Adrenal gland (tissue), 12 donors: ENCODE results near the gene CTDSP1. TPM values are rescaled to one million over a fixed set of nuclear protein-coding genes. Genes with fewer than 3 reads are reported as not detected.

ENCODE experiments used
- DNase-seq, 7 donors: peaks; one replicate each; pipeline ENCODE4 v3.0.0-alpha.2; 2019 to 2020
- H3K27ac ChIP-seq, 5 donors: fragments of 200-600 bp; sonication (generic) in 4 of 5; 1 replicate in 3 of 5; 2 replicates in 2 of 5; pipeline versions ENCODE4 v1.5.1 to v1.8.0; 2016 to 2020; ENCODE audit warnings: mild to moderate bottlenecking in 1 of 5
- H3K27me3 ChIP-seq: fragments of 200-600 bp; 2 replicates; pipeline ENCODE4 v1.8.0; 2021
- H3K36me3 ChIP-seq, 2 donors: fragments of 200-600 bp; replicated peaks in 1 of 2; 1 replicate in 1 of 2; 2 replicates in 1 of 2; pipeline versions ENCODE4 v1.5.1 to v1.8.0; 2018 to 2022
- H3K4me1 ChIP-seq, 2 donors: fragments of 200-600 bp; replicated peaks in 1 of 2; 1 replicate in 1 of 2; 2 replicates in 1 of 2; pipeline versions ENCODE4 v1.5.1 to v1.8.0; 2018 to 2021
- H3K4me3 ChIP-seq, 4 donors: fragments of 200-600 bp; sonication (generic) in 3 of 4; one replicate each; pipeline ENCODE4 v1.5.1; 2016 to 2018
- H3K9me3 ChIP-seq, 3 donors: fragments of 200-600 bp; sonication (generic) in 1 of 3; replicated peaks in 1 of 3; 1 replicate in 2 of 3; 2 replicates in 1 of 3; pipeline versions ENCODE4 v1.5.1 to v1.8.0; 2016 to 2021
- CTCF ChIP-seq, 6 experiments: fragments of 450-650 bp in 4 of 6; fragments of 200-600 bp in 2 of 6; sonication (generic) in 1 of 6; IDR thresholded peaks; 1 replicate in 5 of 6; 2 replicates in 1 of 6; pipeline versions ENCODE4 v1.5.1 to v1.8.0; 2016 to 2021; ENCODE audit warnings: antibody characterized with exemption in 6 of 6, mild to moderate bottlenecking in 2 of 6, moderate library complexity in 1 of 6
- POLR2A ChIP-seq, 2 donors: fragments of 450-650 bp; IDR thresholded peaks; one replicate each; pipeline ENCODE4 v1.6.1; 2017; ENCODE audit warnings: antibody characterized with exemption in 2 of 2, mild to moderate bottlenecking in 2 of 2, moderate library complexity in 1 of 2
- WGBS, 4 donors: extraction: QIAGEN DNeasy Blood & Tissue Kit in 2 of 4; methylation state at CpG; one replicate each; pipeline versions ENCODE4 v1.1.5 to v1.1.7; 2013 to 2017; 5-methylcytosine and 5-hydroxymethylcytosine counted together
- intact Hi-C, 2 donors: fragments of 100-400 bp; cut with DNase I; formaldehyde crosslinking; loops; one replicate each; pipeline versions ENCODE4 v1.14.1 to v1.15.0; 2022 to 2023
- polyA plus RNA-seq, 3 donors: library from polyadenylated mRNA; stranded (reverse); fragments of 200-250 nt in 2 of 3; fragments of 350-450 nt in 1 of 3; fragmentation: Illumina TruSeq in 1 of 3; extraction: RNeasy Lipid Tissue Mini Kit (QIAGEN cat#74804) in 1 of 3; gene quantifications; one replicate each; pipeline ENCODE4 v1.2.3, GENCODE V29; 2013 to 2014
- total RNA-seq, 9 donors: library from RNA; depleted of rRNA in 4 of 9; stranded (reverse); fragments of >200 nt in 4 of 9; fragments of 120-200 nt in 1 of 9; fragmentation: NEBNext Ultra II Directional in 1 of 9; extraction: Animal tissue kit (Norgen Biotek cat#: 25700) in 1 of 9; gene quantifications; one replicate each; pipeline versions ENCODE4 v1.1.0 to v1.2.4, GENCODE V29; 2013 to 2023
- donor health status: healthy with polysubstance abuse.
- donor health status: Bipolar disorder and iron deficiency.
- donor health status: DM: yes; HTN: yes; CAD: no.
- donor health status: DM: no; HTN: no; CAD: no.
- donor health status: DM: no; HTN: no; CAD: no.
- donor health status: DM: yes; HTN: yes; CAD: no.

The CTDSP1 gene
- total and polyA plus RNA-seq, 12 donors: 34.0 to 161 (median 109) TPM

GRCh38 chr2:218423584-218423983, 23.9 kb downstream of the CTDSP1 start:
- no peaks in the 10 kb centered on the region for H3K9me3 ChIP-seq
- no peak overlapping the region for H3K27ac ChIP-seq
- no peaks in the 10 kb centered on the region for H3K36me3 ChIP-seq
- no peak overlapping the region for H3K4me3 ChIP-seq
- H3K4me1 ChIP-seq: no peaks in the 10 kb centered on the region
- TF ChIP-seq CTCF (IDR thresholded peaks at IDR 0.05) (no peak), POLR2A (IDR thresholded peaks at IDR 0.05) (no peak)
- 84 to 92% (median 88%) methylated on average over 6 to 9 of the region's 9 CpGs for WGBS, 4 donors
- no peaks in the 10 kb centered on the region for H3K27me3 ChIP-seq
- DNase-seq: no peak
- intact Hi-C loops: no loop called here

- Histone ChIP-seq H3K4me1 (no peaks in the 10 kb centered on the region), H3K4me3 (no peak overlapping the region), H3K9me3 (no peaks in the 10 kb centered on the region), H3K36me3 (no peaks in the 10 kb centered on the region), H3K27me3 (no peaks in the 10 kb centered on the region), H3K27ac (no peak overlapping the region)
- no peak for TF ChIP-seq CTCF (IDR thresholded peaks at IDR 0.05)
- no peak for TF ChIP-seq POLR2A (IDR thresholded peaks at IDR 0.05)
- 71 to 100% (median 82%) methylated on average over 2 to 10 of the region's 10 CpGs for WGBS, 4 donors
- intact Hi-C loops: no loop called here
- DNase-seq: no peak
Observed at GRCh38 chr2:218425531-218425930, 25.9 kb downstream of the CTDSP1 start.

- WGBS, 4 donors: 46 to 67% (median 61%) methylated on average over 11 of the region's 11 CpGs
- Histone ChIP-seq H3K27me3 (no peaks in the 10 kb centered on the region), H3K4me1 (no peaks in the 10 kb centered on the region), H3K36me3 (no peaks in the 10 kb centered on the region), H3K4me3 (no peak overlapping the region), H3K9me3 (no peaks in the 10 kb centered on the region), H3K27ac (no peak overlapping the region)
- no peak for TF ChIP-seq POLR2A (IDR thresholded peaks at IDR 0.05)
- TF ChIP-seq CTCF (IDR thresholded peaks at IDR 0.05): no peak
- intact Hi-C loops: no loop called here
- peak in 2 of 7 donors; percentile 24 to 46 for DNase-seq
Observed at GRCh38 chr2:218427741-218428140, 28.1 kb downstream of the CTDSP1 start.

- DNase-seq: no peak
- H3K9me3 ChIP-seq: no peaks in the 10 kb centered on the region
- TF ChIP-seq POLR2A (IDR thresholded peaks at IDR 0.05): no peak
- no peak for TF ChIP-seq CTCF (IDR thresholded peaks at IDR 0.05)
Observed at GRCh38 chr2:218428846-218429558, 29.3 kb downstream of the CTDSP1 start.

More at GRCh38 chr2:218428846-218429558, 29.3 kb downstream of the CTDSP1 start:
- no peaks in the 10 kb centered on the region for H3K4me1 ChIP-seq
- H3K27me3 ChIP-seq: no peaks in the 10 kb centered on the region
- no peak overlapping the region for H3K4me3 ChIP-seq
- no peaks in the 10 kb centered on the region for H3K36me3 ChIP-seq
- WGBS, 4 donors: 86 to 91% (median 91%) methylated on average over 16 to 24 of the region's 24 CpGs
- intact Hi-C loops: no loop called here
- H3K27ac ChIP-seq: no peak overlapping the region
